ENCODE results near the gene EDEM3.
A peak's percentile ranks its signal among the peaks of the same experiment; 100 is the strongest.

Gene EDEM3

GRCh38 chr1:184673305-184673704 lies 81.4 kb downstream of the EDEM3 start:
- no peak for DNase-seq (ENCODE audit: low read depth)

GRCh38 chr1:184672013-184672726 lies 82.5 kb downstream of the EDEM3 start:
- DNase-seq (ENCODE audit: low read depth) = no peak

- DNase-seq (ENCODE audit: low read depth) = no peak
Measured at GRCh38 chr1:184669391-184669790, 85.3 kb downstream of the EDEM3 start.

GRCh38 chr1:184665360-184665759 lies 89.3 kb downstream of the EDEM3 start:
- DNase-seq (ENCODE audit: low read depth) = no peak

- no peak for DNase-seq (ENCODE audit: low read depth)
Measured at GRCh38 chr1:184664661-184665060, 90.0 kb downstream of the EDEM3 start.

GRCh38 chr1:184664042-184664660 lies 90.5 kb downstream of the EDEM3 start:
- no peak for DNase-seq (ENCODE audit: low read depth)

GRCh38 chr1:184661801-184662200 lies 92.9 kb downstream of the EDEM3 start:
- no peak for DNase-seq (ENCODE audit: low read depth)

- no peak for DNase-seq (ENCODE audit: low read depth)
Measured at GRCh38 chr1:184660462-184661191, 94.0 kb downstream of the EDEM3 start.

- no peak for DNase-seq (ENCODE audit: low read depth)
Measured at GRCh38 chr1:184658055-184658454, 96.6 kb downstream of the EDEM3 start.

- DNase-seq (ENCODE audit: low read depth) = no peak
Measured at GRCh38 chr1:184656221-184656620, 98.4 kb downstream of the EDEM3 start.

- DNase-seq (ENCODE audit: low read depth) = no peak
Measured at GRCh38 chr1:184655185-184655584, 99.5 kb downstream of the EDEM3 start.

- DNase-seq (ENCODE audit: low read depth) = no peak
Measured at GRCh38 chr1:184650177-184650866, 104.3 kb downstream of the EDEM3 start.

- DNase-seq (ENCODE audit: low read depth) = peak; percentile 27
Measured at GRCh38 chr1:184649451-184649888, 105.2 kb downstream of the EDEM3 start.

- DNase-seq (ENCODE audit: low read depth) = no peak
Measured at GRCh38 chr1:184648856-184649201, 105.8 kb downstream of the EDEM3 start.

GRCh38 chr1:184648160-184648855 lies 106.3 kb downstream of the EDEM3 start:
- no peak for DNase-seq (ENCODE audit: low read depth)

- DNase-seq (ENCODE audit: low read depth) = no peak
Measured at GRCh38 chr1:184647471-184647870, 107.2 kb downstream of the EDEM3 start.

GRCh38 chr1:184646824-184647223 lies 107.8 kb downstream of the EDEM3 start:
- DNase-seq (ENCODE audit: low read depth) = no peak

GRCh38 chr1:184646178-184646701 lies 108.4 kb downstream of the EDEM3 start:
- no peak for DNase-seq (ENCODE audit: low read depth)

- no peak for DNase-seq (ENCODE audit: low read depth)
Measured at GRCh38 chr1:184644771-184645170, 109.9 kb downstream of the EDEM3 start.

GRCh38 chr1:184643661-184644060 lies 111.0 kb downstream of the EDEM3 start:
- no peak for DNase-seq (ENCODE audit: low read depth)

- no peak for DNase-seq (ENCODE audit: low read depth)
Measured at GRCh38 chr1:184641894-184642293, 112.8 kb downstream of the EDEM3 start.

- DNase-seq (ENCODE audit: low read depth) = no peak
Measured at GRCh38 chr1:184640505-184640904, 114.2 kb downstream of the EDEM3 start.

All from GM04503 (cell line).